ENCODE data around the gene FLG2.

Gene FLG2

DNA sequence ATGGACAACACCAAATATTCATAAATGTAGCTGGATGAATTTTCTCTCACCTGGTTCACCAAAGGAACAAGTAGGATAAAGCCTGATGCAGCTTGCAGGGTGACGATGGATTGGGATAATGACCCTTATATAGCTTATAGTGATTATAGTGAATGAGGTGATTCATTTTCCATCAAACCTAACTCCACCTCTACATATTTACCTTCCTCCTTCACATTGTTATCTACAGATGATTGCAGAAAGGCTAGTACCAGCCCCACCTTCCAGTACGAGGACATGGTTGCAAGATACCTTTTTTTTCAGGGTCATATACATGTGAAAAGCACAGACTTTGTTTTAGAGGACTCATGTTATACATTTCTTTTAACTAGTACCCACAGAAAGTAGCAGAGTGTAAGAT lies at the start of gene FLG2:
TSS of gene FLG2 (minus strand) at position 101 of the 400 bp plus-strand sequence. CDS start 1,122 bp downstream, outside the sequence.
- TF ChIP-seq, protein P1, sequence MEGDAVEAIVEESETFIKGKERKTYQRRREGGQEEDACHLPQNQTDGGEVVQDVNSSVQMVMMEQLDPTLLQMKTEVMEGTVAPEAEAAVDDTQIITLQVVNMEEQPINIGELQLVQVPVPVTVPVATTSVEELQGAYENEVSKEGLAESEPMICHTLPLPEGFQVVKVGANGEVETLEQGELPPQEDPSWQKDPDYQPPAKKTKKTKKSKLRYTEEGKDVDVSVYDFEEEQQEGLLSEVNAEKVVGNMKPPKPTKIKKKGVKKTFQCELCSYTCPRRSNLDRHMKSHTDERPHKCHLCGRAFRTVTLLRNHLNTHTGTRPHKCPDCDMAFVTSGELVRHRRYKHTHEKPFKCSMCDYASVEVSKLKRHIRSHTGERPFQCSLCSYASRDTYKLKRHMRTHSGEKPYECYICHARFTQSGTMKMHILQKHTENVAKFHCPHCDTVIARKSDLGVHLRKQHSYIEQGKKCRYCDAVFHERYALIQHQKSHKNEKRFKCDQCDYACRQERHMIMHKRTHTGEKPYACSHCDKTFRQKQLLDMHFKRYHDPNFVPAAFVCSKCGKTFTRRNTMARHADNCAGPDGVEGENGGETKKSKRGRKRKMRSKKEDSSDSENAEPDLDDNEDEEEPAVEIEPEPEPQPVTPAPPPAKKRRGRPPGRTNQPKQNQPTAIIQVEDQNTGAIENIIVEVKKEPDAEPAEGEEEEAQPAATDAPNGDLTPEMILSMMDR (IDR thresholded peaks at IDR 0.05; ENCODE audit: low read depth, low read length, missing control alignments), result no peak
- H3K4me3 ChIP-seq (ENCODE audit: low read depth, low read length), result no peak within 1 kb of the TSS
- in situ Hi-C loops (cut with HindIII; ENCODE audit: low sequenced_read_pairs), result no loop called here
- no peak for DNase-seq (ENCODE audit: low read depth)

DNA sequence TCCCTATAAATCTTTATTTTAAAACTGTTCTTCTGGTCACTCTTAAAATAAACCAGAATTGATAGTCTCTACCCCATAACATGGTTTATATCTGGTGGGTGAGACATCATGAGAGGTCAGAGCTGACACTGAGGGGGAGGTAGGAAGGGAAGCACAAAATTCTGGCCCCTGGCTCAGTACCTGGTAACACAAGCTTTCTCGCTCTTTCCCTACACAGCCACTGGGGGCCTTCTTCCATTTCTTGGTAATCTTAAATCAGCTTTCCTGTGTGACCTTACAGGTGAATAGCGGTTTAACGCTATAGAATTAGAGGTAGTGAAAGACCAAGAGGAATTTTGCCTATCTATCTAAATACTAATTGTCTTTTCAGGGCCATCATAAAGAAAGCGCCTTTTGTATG lies 48.9 kb upstream of the FLG2 start:
- TF ChIP-seq, protein P1 (IDR thresholded peaks at IDR 0.05; ENCODE audit: low read depth, low read length, missing control alignments), result no peak
- no peak for DNase-seq (ENCODE audit: low read depth)
- in situ Hi-C loops (cut with HindIII; ENCODE audit: low sequenced_read_pairs), result no loop called here
- no peak overlapping the region for H3K4me3 ChIP-seq (ENCODE audit: low read depth, low read length)

DNA sequence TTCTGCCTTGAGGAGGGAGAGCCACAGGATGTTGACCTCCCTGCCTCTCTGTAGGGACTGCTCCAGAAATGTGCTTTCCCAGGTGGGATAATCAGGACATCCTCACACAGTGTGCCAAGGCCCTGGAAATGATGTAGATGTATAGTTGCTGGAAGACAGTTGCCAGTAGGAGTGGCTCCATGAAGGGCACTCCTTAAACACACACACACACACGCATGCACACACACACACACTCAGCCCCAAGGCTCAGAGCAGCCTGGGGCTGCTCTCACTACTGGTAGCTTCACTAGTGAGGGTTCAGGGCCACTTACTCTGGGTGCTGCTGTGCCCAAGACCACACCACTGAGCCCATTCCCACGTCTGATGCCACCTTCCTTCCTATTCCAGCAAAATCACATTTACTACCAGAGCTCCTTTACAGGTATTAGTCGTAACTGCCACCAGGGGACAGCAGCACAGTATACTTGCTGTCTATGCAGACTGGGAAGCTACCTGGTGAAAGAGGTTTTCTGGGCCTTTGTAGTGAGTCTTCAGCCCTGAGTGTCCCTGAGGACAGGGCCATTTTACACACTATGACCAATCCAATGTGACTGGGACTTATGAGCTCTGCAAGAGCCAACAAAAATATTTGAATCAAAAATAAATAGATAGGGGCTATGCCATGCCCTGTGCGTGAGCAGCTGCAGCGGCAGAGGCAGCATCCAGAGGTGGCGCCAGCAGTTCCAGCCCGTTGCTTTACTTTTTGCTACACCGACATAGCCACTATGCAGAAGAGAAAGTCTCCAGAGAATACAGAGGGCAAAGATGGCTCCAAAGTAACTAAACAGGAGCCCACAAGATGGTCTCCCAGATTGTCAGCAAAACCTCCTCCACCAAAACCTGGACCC lies 39.2 kb upstream of the FLG2 start:
- no peak overlapping the region for H3K4me3 ChIP-seq (ENCODE audit: low read depth, low read length)
- DNase-seq (ENCODE audit: low read depth), result no peak
- in situ Hi-C loops (cut with HindIII; ENCODE audit: low sequenced_read_pairs), result no loop called here
- TF ChIP-seq, protein P1 (IDR thresholded peaks at IDR 0.05; ENCODE audit: low read depth, low read length, missing control alignments), result peak; percentile 37

DNA sequence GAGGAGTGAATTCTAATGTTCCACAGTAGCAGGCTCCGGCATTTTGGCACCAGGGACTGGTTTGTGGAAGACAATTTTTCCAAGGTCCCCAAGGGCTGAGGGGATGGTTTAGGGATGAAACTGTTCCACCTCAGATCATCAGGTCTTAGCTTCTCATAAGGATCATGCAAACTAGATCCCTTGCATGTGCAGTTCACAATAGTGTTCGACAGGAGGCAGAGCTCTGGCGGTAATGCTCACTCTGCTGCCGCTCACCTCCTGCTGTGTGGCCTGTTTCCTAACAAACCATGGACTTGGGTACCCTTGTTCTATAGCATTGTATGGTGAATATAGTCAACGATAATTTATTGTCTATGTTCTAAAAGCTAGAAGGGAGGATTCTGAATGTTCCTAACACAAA lies 37.7 kb upstream of the FLG2 start:
- in situ Hi-C loops (cut with HindIII; ENCODE audit: low sequenced_read_pairs), result no loop called here

DNA sequence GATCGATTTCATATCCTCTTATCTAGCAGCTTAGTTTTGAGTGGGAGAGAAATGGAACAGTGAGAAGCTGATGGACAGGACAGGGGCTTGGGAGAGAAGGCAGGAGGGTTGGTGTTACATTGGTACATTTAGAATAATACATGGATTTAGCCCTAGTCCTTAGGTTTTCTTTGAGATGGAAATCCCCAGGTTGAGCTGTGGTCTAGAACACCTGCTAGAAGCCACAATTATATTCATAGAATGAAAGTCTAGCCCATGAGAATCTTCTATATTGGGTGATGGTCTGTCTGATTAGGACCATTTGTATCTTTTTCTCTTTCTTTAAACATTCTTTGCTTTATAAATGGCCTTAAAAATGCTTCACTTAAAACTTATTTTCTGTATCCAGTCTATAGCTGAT lies 34.3 kb upstream of the FLG2 start:
- no peak overlapping the region for H3K4me3 ChIP-seq (ENCODE audit: low read depth, low read length)
- in situ Hi-C loops (cut with HindIII; ENCODE audit: low sequenced_read_pairs), result no loop called here
- DNase-seq (ENCODE audit: low read depth), result no peak
- TF ChIP-seq, protein P1 (IDR thresholded peaks at IDR 0.05; ENCODE audit: low read depth, low read length, missing control alignments), result no peak

More for the DNA sequence above, 37.7 kb upstream of the FLG2 start:
- TF ChIP-seq, protein P1 (IDR thresholded peaks at IDR 0.05; ENCODE audit: low read depth, low read length, missing control alignments), result no peak
- no peak for DNase-seq (ENCODE audit: low read depth)
- H3K4me3 ChIP-seq (ENCODE audit: low read depth, low read length), result no peak overlapping the region

DNA sequence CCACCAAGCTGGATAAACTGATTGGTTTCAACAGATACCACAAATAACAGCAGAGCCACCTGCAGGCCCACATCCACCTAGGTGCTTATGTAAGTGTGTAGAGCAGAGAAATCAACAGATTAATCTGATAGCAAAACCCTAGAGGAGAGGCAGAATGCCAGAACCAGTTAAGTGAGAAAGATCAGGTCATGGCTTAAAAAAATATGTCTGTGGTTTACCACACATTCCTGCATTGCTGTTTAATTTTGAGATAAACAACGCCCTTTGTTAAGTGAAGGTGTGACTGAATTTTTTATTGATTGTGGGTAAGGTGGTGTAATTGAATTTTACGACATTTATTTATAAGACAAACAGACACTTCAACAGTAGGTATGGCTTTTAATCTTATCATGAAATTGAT lies 33.1 kb upstream of the FLG2 start:
- no peak for DNase-seq (ENCODE audit: low read depth)
- H3K4me3 ChIP-seq (ENCODE audit: low read depth, low read length), result no peak overlapping the region
- TF ChIP-seq, protein P1 (IDR thresholded peaks at IDR 0.05; ENCODE audit: low read depth, low read length, missing control alignments), result no peak
- in situ Hi-C loops (cut with HindIII; ENCODE audit: low sequenced_read_pairs), result no loop called here

All from astrocyte of the cerebellum (primary cell).